Kasumi-1 (cell line): Measurements from ENCODE around the gene ADCY10.
"Not testable (repeated sequence)": the region's sequence is repeated elsewhere in the genome, so short reads cannot be mapped to it uniquely, and the experiment has no call there.

Source experiments
- DNase-seq, 2 experiments: peaks; one replicate each; lab custom pipeline; 2025; lab: John Stamatoyannopoulos, UW

The ADCY10 gene, protein sequence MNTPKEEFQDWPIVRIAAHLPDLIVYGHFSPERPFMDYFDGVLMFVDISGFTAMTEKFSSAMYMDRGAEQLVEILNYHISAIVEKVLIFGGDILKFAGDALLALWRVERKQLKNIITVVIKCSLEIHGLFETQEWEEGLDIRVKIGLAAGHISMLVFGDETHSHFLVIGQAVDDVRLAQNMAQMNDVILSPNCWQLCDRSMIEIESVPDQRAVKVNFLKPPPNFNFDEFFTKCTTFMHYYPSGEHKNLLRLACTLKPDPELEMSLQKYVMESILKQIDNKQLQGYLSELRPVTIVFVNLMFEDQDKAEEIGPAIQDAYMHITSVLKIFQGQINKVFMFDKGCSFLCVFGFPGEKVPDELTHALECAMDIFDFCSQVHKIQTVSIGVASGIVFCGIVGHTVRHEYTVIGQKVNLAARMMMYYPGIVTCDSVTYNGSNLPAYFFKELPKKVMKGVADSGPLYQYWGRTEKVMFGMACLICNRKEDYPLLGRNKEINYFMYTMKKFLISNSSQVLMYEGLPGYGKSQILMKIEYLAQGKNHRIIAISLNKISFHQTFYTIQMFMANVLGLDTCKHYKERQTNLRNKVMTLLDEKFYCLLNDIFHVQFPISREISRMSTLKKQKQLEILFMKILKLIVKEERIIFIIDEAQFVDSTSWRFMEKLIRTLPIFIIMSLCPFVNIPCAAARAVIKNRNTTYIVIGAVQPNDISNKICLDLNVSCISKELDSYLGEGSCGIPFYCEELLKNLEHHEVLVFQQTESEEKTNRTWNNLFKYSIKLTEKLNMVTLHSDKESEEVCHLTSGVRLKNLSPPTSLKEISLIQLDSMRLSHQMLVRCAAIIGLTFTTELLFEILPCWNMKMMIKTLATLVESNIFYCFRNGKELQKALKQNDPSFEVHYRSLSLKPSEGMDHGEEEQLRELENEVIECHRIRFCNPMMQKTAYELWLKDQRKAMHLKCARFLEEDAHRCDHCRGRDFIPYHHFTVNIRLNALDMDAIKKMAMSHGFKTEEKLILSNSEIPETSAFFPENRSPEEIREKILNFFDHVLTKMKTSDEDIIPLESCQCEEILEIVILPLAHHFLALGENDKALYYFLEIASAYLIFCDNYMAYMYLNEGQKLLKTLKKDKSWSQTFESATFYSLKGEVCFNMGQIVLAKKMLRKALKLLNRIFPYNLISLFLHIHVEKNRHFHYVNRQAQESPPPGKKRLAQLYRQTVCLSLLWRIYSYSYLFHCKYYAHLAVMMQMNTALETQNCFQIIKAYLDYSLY (N-terminal part only)

DNA sequence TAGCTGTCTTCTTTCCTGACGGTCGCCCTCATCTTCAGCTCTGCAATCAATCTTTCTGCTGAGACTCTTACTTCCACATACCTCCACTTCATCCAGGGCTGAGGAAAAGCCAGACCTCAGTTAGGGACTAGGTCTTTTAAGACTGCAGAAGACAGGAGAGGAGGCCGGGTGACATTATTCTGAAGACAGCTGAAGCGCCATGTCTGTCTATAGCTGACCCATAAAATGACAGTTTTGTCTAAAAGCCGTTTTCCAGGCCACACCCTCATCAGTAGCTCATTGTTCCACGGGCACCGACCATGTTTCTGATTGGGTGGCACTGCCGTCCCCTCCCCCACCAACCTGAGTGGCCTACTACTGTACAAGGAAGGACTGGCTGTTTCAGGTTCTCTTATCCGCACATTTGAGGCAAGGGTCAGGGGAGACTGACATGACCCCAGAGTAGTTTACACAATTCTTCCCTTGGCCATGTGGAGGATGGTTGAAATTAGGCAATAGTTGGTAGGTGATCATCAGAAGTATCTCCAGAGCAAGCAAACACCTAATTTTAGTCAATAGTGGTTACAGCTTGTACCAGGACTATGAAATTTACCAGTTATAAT is at the start of gene ADCY10:
Gene ADCY10 (minus strand): TSS at position 240 of the 602 bp plus-strand sequence. CDS start 8,994 bp downstream, outside the sequence.
- no peak for DNase-seq

DNA sequence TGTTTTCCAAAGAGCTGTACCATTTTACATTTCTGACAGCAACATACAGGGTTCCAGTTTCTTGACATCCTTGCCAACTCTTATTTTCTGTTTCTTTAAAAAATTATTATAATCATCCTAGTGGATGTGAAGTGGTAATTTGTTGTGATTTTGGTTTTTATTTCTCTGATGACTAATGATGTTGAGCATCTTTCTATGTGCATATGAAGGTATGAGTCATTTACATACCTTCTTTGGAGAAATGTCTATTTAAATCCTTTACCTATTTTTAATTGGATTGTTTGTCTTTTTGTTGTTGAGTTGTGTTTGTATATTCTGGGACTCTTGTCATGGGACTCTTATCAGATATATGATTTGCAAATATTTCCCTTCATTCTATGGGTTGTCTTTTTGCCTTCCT is 43.8 kb upstream of the ADCY10 start:
- no peak for DNase-seq

- DNase-seq, result no peak
These were observed 42.0 kb upstream of the ADCY10 start for GRCh38 chr1:167955915-167956314.

DNA sequence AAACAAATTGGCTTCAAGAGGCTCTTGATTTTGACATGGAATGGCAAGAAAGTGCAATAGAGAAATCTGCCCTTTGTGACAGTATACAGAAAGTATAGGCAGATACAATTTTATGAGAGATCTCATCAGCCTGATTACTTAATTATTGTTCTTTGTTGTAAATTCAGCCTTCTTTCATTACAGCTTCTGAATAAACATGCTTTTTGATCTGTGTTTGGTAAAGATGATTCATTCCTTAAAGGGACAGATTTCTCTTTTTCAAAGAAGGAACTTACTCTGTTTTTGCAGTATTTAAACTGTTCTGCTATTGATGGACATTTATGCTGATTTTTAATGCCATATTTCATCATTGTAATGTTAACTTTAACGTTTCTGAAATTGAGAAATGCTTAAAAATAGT is 36.6 kb upstream of the ADCY10 start:
- no peak for DNase-seq

- DNase-seq, result no peak
These were observed 35.9 kb upstream of the ADCY10 start for GRCh38 chr1:167949785-167950184.

DNA sequence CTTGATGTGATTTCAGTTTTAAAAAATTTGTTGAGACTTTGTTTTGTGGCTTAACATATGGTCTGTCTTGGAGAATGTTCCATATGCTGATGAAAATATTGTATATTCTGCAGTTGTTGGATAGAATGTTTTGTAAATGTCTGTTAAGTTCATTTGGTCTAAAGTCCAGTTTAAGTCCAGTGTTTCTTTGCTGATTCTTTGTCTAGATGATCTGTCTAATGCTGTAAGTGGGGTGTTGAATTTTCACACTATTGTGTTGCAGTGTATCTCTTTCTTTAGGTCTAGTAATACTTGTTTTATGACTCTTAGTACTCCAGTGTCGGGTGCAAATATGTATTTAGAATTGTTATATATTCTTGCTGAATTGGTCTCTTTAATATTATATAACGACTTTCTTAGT is 33.8 kb upstream of the ADCY10 start:
- DNase-seq, result no peak

DNA sequence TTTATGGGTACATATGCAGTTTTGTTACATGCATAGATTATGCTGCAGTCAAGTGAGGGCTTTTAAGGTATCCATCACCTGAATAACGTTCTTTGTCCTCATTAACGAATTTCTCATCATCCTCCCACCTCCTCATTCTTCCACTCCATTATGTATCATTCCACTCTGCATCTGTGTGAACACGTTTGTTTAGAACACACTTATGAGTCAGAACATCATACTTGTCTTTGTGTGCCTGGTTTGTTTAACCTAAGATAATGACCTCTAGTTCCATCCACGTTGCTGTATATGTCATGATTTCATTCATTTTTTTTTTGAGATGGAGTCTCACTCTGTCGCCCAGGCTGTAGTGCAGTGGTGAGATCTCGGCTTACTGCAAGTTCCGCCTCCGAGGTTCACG is 29.6 kb upstream of the ADCY10 start:
- no peak for DNase-seq

- no peak for DNase-seq
These were observed 26.3 kb upstream of the ADCY10 start for GRCh38 chr1:167940264-167940663.

DNA sequence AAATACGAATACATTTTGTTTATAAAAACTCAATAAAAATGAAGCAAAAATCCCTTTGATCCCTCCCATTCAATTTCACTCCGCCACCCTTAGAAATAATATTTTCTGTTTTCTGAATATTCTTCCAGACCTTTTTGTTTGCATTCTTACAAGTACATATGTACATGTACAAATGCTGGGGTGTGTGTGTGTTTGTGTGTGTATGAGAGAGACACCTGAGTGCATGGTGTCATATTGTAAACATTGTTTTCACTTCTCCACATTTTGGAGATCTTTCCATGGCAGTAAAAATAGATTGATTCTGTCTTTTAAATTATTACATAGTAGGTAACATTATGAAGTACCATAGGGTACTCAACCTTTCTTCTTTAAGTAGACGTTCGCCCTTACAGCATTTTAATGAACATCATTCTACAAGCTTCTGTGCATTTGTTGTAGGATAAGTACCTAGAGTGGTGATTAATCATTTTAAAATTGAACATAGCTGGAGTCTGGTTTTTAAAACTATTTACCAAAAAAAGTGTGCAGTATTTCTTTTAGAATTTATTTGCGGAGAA is 24.2 kb upstream of the ADCY10 start:
- DNase-seq, result no peak

- DNase-seq, result no peak
These were observed 23.7 kb upstream of the ADCY10 start for GRCh38 chr1:167937709-167938010.

- DNase-seq, result peak; percentile 81 to 84
These were observed 23.2 kb upstream of the ADCY10 start, which contains the start of gene MPC2 for GRCh38 chr1:167936930-167937708. Gene MPC2 (minus strand): TSS chr1:167937072. CDS start chr1:167935841, 1,231 bp downstream.

- peak; percentile 94 to 96 for DNase-seq
These were observed 22.4 kb upstream of the ADCY10 start, which contains the start of gene DCAF6 for GRCh38 chr1:167936068-167936929. Gene DCAF6 (plus strand): TSS chr1:167936683. CDS start chr1:167936912, 229 bp downstream.

- peak; percentile 53 to 66 for DNase-seq
These were observed 21.5 kb upstream of the ADCY10 start for GRCh38 chr1:167935216-167936067.

DNA sequence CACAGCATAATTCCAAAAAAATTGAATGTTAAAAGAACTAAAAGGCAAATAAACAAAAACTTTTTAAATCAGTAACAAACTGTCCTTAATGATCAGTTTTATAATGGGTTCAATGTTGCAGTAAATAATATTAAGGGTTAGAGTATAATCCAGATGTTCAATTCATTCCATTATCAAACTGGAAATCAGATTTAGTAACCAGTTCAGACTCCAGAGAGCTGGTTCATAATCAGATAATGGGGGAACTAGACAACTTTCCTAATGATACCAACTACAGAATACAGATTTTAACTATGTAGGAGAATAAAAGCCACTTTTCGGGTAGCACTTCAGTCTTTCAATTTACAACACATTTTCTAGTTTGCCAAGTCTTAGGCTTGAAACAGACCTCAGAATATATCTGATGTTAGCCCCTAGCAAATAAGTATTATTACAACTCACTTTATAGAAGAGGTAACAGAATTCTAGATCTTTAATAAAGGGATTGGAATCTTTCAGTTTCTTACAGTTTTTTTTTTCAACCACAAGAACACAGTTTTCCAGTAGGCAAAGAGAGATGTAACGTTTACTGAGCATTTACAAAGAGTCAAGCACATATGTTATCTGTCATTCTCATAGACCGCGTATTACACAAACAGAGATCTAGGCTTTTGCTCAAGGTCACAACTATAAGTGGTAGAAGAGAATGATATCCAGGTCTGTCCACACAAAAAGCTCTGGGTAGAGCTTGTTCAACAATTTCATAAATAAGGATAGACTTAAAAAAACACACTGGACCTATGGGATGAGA is 20.7 kb upstream of the ADCY10 start:
- DNase-seq, result peak; percentile 45 to 66

DNA sequence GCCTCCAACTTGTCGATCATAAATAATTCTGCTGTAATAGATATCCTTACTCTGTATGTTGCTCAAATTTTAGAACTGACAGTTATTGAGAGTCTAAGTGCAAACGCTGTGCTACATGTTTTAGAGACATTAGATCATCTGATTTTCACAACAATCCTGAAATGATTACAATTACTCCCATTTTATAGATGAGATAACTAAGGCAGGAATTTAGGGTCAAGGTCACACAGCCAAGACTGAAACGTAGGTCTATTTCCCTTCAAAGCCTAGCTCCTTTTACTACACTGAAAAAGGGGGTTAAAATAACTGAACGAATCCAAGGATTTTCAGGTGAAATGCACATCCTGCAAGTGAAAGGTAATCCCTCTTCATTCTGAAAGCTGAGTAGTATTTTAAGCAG is 19.9 kb upstream of the ADCY10 start:
- DNase-seq, result no peak

DNA sequence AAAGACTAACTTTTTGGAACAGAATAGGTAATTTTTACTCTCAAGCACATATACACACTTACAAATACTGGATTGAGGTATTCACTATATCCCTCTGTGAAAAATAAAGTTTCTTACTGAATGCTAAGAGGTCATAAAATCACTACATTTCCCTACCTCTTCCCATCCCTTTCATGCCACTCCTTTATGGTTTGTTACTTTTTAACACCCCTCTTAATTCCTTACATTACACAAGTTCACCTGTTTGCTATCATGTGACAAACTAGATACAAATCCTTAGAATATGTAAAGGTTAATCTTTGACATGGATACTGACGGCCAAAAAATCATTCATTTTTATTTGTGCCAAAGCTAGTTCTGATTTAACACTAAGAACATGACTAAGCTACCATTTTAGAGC is 15.8 kb upstream of the ADCY10 start:
- no peak for DNase-seq

- DNase-seq, result not testable (repeated sequence)
These were observed 15.0 kb upstream of the ADCY10 start for GRCh38 chr1:167928919-167929318.

DNA sequence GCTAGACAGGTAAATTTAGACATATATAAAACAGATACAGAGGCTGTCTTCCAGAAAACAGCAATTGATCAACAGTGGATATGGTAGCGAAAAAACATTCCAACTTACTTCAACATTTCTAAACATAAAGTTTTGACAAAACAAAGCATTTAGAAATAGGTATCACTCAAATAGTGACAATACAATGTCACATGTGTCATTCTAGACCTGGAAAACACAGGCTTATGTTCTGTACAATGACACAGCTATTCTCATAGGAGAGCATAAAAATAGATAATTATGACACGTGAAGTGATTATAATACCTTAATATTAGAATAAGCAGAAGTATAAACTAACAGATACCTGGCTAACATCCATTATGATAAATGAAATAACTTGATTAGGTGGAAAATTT is 14.5 kb upstream of the ADCY10 start:
- no peak for DNase-seq
